NCI-H2196 (cell line): ENCODE results near the gene SPAM1.
"Not testable (repeated sequence)": the region's sequence is repeated elsewhere in the genome, so short reads cannot be mapped to it uniquely, and the experiment has no call there.

Source experiments
- DNase-seq: peaks from one replicate; lab custom pipeline; 2025; ENCODE audit not compliant: unreplicated experiment; lab: John Stamatoyannopoulos, UW

SPAM1 gene

DNA sequence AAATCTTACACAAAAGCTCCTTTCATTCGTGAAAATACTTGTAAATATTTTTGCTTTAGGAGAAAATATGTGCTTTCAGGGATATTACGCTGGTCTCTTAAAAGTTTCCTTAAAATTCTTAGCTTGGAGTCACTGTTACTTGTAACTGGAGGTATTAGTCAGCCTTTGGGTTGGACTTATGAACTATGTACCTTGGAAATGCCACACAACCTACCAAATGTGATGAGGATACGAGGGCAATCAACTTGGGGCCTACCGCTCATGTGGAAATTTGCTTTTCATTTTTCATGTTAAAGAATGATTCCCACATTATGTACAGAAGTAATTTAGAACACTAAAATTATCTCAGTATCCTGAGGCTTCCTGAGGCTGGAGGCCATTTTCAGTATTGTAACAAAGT, 23.1 kb downstream of the SPAM1 start:
- DNase-seq: no peak

DNA sequence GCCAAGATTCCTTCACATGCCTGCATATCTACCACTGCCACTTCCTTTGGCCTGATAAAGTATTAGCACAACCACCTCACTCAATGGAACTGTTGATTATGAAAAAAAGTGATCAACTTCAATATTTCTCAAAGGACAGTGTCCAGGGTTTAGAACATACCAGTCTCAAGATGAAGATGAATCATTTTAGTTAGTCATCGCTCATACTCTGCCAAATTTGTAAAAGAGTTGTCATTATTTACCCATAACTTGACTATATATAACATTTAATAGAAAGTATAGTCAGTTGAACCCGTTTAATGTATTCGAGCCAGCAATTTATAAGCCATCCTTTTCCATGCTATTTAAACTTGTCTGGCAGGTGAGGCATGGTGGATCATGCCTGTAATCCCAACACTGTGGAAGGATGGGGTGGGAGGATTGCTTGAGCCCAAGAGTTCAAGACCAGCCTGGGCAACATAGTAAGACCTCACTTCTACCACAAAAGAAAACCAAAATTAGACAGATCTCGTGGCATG, 33.2 kb downstream of the SPAM1 start:
- DNase-seq: no peak

DNA sequence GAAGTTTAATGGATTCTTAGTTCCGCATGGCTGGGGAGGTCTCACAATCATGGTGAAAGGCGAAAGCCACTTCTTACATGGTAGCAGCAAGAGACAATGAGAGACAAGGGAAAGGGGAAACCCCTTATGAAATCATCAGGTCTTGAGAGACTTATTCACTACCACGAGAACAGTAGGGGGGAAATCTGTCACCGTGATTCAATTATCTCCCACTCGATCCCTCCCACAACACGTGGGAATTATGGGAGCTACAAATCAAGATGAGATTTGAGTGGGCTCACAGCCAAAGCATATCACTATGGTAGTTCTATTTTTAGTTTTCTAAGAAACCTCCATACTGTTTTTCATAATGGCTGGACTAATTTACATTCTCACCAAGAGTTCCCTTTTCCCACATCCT, 36.7 kb downstream of the SPAM1 start:
- no peak for DNase-seq

DNA sequence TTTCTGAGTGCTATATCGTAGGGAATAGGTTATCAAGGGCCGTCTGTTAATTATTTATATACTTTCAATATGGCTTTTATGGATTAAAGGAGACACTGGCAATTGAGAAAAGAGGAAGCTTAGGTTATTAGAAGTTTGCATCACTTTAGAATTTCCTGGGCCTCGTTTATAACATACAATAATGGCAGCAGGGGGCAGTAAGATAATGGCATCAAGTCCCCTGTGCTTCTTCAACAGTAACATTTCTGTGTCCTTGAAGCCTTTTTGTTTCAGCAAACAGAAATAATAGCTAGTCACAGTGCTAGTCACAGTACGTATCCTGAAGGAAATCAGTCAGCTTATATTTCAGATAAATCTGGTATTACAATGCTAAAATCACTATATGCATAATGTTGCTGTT, 41.9 kb downstream of the SPAM1 start:
- no peak for DNase-seq

DNA sequence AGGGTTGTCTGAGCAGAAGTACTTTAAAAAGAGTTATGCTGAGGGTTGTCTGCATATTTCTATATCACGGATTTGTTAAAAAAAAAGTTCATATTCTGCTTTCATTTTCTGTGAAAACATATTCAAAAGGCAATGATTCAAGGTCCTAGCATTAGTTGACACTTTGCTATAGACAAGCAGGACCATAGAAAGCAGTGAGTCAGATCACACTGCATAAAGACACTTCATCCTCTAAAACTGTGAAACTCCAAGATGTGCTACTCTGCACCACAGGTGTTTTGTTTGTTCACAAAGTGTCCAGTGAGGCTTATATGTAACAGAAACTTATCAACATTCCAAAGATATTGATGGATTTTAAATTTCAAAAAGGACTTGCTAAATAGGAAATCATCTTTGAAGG, 47.0 kb downstream of the SPAM1 start:
- no peak for DNase-seq

DNA sequence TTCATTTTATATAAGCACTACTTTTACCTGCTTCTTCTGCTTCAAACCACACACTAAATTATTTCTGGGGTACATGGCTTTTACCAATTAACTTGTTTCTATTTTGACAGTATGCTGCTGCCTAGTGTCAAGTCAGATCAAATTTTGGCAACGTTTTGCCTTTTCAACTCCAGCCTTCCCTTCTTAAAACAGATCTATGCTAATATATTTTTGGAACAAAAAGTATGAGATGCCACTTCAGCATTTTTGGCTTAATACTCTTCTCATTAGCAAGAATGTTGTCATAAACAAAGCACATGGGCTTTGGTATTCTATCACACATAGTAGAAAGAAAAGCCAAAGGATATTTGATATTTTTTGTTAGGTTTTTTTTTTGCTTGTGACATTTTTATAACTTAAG, 47.8 kb downstream of the SPAM1 start:
- DNase-seq: no peak

DNA sequence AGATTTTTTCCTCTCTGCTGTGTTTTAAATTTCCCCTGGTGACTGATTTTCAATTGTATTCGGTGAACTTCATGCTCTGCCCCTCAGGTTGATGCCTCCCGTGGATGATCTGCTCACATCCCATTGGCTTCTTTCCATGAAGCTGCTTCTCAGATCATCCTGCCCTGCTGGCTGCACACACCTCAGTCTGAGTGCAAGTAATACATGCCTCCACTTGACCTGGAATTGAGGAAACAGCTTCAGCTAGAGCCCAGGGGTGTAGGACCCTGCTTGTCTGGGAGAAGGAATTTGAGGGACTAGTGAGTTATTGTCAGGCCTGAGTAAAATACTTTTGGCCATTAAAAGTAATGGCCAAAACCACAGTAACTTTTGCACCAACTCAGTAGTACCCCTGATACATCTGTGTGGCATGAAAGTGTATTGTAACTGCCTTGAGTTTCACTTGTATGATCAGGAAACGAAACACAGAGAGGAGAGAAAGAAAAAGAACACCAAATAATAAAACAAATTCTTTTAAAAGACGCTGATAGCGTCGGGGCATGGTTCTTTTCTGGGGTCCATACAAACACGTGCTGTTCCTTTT, 49.4 kb downstream of the SPAM1 start:
- no peak for DNase-seq

DNA sequence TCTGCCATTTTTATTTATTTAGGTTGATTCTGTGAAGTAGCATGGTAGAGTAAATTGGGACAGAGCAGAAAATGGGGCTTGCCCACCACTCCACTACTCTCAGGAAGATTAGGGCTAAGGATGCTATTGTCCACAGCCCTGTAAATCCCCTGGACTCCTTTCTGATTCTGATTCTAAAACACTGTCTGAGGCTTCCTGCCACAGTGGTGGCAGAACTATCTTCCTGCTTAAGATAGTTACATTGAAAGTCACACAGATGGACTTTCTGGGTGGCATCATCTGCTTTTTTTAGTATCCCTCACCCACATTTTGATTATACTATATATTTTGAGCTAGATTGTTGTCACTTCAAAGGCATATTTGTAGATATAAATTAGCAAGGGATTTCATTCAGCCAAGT, 50.0 kb downstream of the SPAM1 start:
- DNase-seq: no peak

DNA sequence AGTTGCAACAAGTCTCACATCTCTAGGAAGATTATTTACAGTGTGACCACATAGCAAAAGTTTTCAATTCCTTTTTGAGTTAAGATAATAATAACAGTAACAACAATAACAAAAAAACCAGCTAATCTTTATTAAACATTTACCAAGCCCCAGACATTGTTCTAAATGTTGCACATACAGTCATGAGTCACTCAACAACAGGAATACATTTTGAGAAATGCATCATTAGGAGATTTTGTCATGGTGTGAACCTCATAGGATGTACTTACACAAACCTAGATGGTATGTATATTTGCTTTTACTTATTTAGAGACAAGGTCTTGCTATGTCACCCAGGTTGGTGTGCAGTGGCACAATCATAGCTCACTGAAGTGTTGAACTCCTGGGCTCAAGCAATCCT, 52.0 kb downstream of the SPAM1 start:
- DNase-seq: no peak

DNA sequence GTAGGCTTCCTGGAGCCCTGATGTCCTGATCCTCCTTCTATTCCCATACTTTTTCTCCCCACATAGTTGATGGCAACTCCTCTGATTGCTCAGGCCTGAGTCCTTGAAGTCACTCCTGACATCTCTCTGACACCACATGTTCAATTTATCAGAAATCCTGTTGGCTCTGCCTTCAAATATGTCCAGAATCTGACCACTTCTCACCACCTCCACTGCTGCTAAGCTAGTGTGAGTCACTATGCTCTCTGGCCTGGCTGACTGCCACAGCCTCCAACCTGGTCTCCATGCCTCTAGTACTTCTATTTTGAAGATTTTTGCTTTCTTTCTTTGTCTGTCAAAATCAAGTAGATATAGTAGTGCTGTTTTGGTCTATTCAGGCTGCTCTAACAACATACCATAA, 54.8 kb downstream of the SPAM1 start:
- no peak for DNase-seq

DNA sequence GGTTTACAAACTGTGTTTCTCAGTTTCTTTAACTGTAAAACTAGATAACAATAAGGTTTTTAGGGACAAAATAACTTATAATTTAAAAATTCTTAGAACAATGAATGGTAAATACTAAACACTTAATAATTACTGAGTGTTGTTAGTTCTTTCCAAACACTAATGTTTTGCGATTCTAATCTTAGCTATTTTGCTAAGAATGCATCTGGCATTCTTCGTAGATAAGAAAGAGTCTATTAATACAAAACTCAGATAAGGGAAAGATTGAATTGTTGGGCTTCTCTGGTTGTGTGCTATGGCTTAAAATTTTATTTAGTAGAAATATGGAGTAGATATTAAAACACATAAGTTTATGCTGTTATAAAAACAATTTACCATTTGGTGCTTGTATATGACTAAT, 62.4 kb downstream of the SPAM1 start:
- DNase-seq: no peak

DNA sequence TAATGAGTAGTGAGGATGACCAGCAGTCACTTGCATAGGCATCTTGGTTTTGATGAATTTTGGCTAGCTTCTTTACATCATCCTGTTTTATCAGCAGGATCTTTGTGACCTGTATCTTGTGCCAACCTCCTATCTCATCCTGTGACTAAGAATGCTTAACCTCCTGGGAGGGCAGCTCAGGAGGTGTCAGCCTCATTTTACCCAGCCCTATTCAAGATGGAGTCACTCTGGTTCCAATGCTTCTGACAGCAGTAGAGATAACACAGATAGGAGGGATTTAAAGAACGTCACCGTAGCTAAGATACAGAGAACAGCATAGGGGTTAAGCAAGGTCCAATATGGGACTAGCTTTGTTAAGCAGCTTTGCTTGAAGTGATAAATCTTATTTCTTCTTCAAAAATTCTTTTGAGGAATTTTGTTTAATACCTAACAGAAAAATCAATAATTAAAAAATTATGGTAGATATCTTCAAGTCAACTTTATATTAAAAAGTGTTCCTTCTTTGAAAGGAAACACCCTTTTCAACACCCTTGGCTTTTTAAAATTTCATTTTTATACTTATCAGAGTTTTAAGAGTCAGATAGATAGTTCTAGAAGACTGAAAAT, 68.0 kb downstream of the SPAM1 start:
- DNase-seq: no peak

DNA sequence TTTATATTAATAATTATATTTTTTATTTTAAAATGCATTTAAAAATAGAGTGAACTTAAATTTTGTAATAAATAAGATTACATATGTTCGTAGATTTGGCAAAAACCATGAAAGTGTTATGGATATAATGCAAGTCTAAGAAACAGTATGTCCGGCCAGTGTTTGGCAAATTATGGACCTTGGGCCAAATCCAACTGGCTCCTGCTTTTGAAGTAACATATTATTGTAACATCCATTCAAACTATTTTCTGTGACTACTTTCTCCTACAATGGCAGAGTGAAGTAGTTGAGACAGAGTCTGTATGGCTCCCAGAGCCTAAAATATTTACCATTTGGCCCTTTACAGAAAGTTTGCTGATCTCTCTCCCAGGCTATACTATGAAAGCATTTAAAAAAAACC, 69.0 kb downstream of the SPAM1 start:
- no peak for DNase-seq

DNA sequence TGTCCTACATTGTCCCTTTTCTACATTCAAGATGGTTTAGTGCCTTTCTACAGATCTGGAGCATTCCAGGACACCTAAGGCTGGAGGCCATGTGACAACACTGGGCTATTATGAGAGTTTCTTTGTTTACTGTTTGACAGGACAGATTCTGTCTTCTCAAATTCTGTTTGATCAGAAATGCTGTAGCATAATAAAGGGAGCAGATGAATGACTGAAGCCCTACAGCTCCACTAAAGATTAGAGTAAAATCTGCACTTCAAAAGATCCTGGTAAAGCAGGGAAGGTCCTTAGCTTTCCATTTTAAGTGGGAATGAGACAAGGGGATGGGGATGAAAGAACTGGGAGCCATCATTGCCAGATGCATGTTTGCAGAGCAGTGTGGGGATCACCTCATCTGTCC, 69.4 kb downstream of the SPAM1 start:
- DNase-seq: no peak

DNA sequence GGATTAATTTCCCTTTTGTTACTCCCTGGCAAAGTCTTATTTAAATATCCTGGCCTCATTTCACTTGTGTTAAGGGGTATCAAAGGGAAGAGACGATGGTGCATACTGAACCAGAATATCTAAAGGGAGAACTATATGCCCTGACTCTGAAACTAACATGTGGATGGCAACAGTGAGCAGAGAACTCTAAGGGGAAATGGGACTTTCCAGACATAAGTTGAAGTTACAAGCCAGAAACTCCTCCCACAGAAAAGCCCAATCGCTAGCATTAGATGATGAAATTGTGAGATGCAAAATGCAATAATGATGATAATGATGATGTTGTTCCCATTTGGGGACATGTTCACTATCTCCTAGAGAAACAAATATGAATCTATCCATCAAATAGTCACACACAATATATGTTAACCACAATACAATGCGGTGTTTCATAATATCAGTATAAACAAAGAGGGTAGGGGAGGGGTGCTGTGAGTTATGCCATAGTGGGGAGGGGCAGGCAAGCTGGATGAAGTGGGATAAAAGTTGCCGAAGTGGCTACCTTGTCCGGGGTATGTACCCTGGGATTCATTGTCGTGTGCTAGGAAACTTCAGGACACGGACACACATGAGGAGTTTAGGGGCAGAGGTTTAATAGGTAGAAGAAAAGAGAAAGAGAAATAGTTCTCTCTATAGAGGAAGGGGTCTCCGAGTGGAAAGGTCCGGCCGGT, 70.7 kb downstream of the SPAM1 start:
- DNase-seq: no peak

DNA sequence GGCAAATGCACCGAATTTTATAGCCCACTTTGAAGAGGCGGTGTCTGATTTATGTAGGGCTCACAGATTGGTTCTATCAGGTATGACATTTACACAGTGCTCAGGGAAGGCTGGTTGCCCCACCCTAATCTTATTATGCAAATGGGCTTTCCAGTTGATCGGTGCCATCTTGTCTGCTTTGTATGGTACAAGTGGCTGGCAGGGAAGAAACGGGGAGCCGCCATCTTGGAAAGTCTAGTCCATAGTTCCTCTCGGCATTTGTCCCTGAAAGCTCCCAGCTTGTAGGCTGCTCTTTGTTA, 71.2 kb downstream of the SPAM1 start:
- no peak for DNase-seq

DNA sequence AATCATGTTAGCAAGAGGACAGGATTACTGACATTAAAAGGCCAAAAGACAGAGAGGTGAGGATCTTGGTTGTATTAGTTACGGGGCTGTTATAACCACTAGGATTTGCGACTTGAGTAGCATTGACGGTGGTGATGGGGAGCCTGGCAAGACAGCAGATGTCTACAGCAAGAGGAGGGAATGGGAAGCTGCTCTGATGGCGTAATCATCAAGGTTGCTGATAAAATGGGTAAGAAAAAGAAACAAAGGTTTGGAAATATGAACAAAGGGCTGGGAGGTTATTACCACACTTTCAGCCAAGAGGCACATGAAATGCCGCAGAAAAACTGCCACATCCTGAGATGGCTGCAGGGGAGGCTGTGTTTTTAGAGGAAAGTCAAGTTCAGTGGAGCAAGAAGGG, 73.9 kb downstream of the SPAM1 start:
- DNase-seq: no peak

DNA sequence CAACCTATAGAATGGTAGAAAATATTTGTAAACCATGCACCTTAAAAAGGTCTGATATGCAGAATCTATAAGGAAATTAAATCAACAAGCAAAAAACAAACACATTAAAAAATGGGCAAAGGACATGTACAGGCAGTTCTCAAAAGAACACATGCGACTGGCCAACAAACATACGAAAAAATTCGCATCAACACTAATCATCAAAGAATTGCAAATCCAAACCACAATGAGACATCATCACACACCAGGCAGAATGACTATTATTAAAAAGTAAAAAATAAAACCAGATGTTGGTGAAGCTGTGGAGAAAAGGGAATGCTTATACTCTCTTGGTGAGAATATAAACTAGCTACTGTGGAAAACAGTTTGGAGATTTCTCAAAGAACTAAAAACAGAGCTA, 74.7 kb downstream of the SPAM1 start:
- DNase-seq: no peak

DNA sequence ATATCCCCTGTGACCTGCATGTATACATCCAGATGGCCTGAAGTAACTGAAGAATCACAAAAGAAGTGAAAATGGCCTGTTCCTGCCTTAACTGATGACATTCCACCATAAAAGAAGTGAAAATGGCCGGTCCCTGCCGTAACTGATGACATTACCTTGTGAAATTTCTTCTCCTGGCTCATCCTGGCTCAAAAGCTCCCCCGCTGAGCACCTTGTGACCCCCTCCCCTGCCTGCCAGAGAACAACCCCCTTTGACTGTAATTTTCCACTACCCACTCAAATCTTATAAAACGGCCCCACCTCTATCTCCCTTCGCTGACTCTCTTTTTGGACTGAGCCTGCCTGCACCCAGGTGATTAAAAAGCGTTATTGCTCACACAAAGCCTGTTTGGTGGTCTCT, 83.3 kb downstream of the SPAM1 start:
- not testable (repeated sequence) for DNase-seq

DNA sequence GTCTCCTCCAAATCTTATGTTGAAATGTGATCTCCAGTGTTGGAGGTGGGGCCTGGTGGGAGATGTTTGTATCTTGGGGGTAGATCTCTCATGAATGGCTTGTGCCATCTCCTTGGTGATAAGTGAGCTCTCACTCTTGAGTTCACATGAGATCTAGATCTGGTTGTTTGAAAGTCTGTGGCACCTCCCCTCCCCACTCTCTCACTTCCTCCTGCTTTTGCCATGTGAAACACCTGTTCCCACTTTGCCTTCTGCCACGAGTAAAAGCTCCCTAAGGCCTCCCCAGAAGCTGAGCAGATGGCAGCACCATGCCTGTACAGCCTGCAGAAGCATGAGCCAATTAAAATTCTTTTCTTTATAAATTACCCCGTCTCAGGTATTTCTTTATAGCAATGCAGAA, 84.3 kb downstream of the SPAM1 start:
- DNase-seq: no peak
